ENCODE measurements around the gene BTK. TPM values are rescaled to one million over a fixed set of nuclear protein-coding genes. Genes with fewer than 3 reads are reported as not detected.
A peak's percentile ranks its signal among the peaks of the same experiment; 100 is the strongest.

Gene BTK
- total and polyA plus RNA-seq, 9 of the 15 experiments (the other 6 are each of a cell fraction or from before 2014, with no cell fraction given), result 14.9 to 93.4 (median 65.2) TPM

- TF ChIP-seq ZNF175 (CRISPR knock-in tag; IDR thresholded peaks at IDR 0.05; ENCODE audit: low read depth) (0 out of 2 replicates have a peak, but pooled peaks have one; percentile 38), ZNF41 (CRISPR knock-in tag; conservative IDR thresholded peaks at IDR 0.05) (no peak), ZNF696 (CRISPR knock-in tag; conservative IDR thresholded peaks at IDR 0.05) (no peak), ELF1 (tag; IDR thresholded peaks at IDR 0.05) (peak; percentile 58; the same call in 1 of the 2 replicates), GMEB1 (CRISPR knock-in tag; IDR thresholded peaks at IDR 0.05) (peak; percentile 70), TAF7 (tag; IDR thresholded peaks at IDR 0.05) (peak; percentile 59; the same call in 1 of the 2 replicates), ARID1B (IDR thresholded peaks at IDR 0.05) (peak; percentile 52), SUPT5H (IDR thresholded peaks at IDR 0.05) (peak; percentile 73), IFI16 (CRISPR knock-in tag; IDR thresholded peaks at IDR 0.05) (no peak), SMAD4 (CRISPR knock-in tag; conservative IDR thresholded peaks at IDR 0.05) (peak; percentile 39; the same call in 1 of the 2 replicates), ELF4 (CRISPR knock-in tag; IDR thresholded peaks at IDR 0.05) (0 out of 2 replicates have a peak, but pooled peaks have one; percentile 62), CBFB (CRISPR knock-in tag; IDR thresholded peaks at IDR 0.05) (no peak), PHB (CRISPR knock-in tag; IDR thresholded peaks at IDR 0.05) (no peak), BRF2 (IDR thresholded peaks at IDR 0.05; ENCODE audit: borderline replicate concordance, insufficient read depth, insufficient read length) (no peak), CHD1 (IDR thresholded peaks at IDR 0.05; ENCODE audit: low read length) (no peak), ZEB2 (IDR thresholded peaks at IDR 0.05) (peak; percentile 61; the same call in 1 of the 2 replicates), MLLT1 (IDR thresholded peaks at IDR 0.05) (peak in 1 of 2 experiments; percentile 63; a peak in 2 of 4 replicates), CHCHD3 (CRISPR knock-in tag; IDR thresholded peaks at IDR 0.05) (no peak), HCFC1 (IDR thresholded peaks at IDR 0.05; ENCODE audit: low read depth, low read length) (peak; percentile 22; the same call in 1 of the 2 replicates), CREB1 (IDR thresholded peaks at IDR 0.05) (peak; percentile 91), CREB1 (CRISPR knock-in tag; IDR thresholded peaks at IDR 0.05) (peak; percentile 89), E2F1 (CRISPR knock-in tag; IDR thresholded peaks at IDR 0.05) (no peak), NFIX (CRISPR knock-in tag; IDR thresholded peaks at IDR 0.05; ENCODE audit: low read depth) (no peak), SMARCA4 (IDR thresholded peaks at IDR 0.05) (peak; percentile 42), KDM5B (IDR thresholded peaks at IDR 0.05; ENCODE audit: insufficient replicate concordance, low read depth, low read length) (peak; percentile 81), ZNF282 (CRISPR knock-in tag; IDR thresholded peaks at IDR 0.05) (no peak)
Measured at GRCh38 chrX:101407748-101408531, 21.9 kb upstream of the BTK start, which contains the start of the genes GLA and HNRNPH2 (continued).
